Breast epithelium (tissue), 3 donors: ENCODE results near the gene MEIOB.
A peak's percentile ranks its signal among the peaks of the same experiment; 100 is the strongest.

Source experiments
- POLR2A ChIP-seq: fragments of 450-650 bp; IDR thresholded peaks from one replicate; pipeline ENCODE4 v1.6.1; 2016; ENCODE audit warnings: antibody characterized with exemption, mild to moderate bottlenecking, moderate library complexity
- TF ChIP-seq, protein P1 (sequence below), 3 donors: fragments of 450-650 bp; IDR thresholded peaks; one replicate each; pipeline ENCODE4 v1.5.1; 2016 to 2017; ENCODE audit warnings: antibody characterized with exemption in 3 of 3, mild to moderate bottlenecking in 3 of 3, moderate library complexity in 3 of 3

DNA sequence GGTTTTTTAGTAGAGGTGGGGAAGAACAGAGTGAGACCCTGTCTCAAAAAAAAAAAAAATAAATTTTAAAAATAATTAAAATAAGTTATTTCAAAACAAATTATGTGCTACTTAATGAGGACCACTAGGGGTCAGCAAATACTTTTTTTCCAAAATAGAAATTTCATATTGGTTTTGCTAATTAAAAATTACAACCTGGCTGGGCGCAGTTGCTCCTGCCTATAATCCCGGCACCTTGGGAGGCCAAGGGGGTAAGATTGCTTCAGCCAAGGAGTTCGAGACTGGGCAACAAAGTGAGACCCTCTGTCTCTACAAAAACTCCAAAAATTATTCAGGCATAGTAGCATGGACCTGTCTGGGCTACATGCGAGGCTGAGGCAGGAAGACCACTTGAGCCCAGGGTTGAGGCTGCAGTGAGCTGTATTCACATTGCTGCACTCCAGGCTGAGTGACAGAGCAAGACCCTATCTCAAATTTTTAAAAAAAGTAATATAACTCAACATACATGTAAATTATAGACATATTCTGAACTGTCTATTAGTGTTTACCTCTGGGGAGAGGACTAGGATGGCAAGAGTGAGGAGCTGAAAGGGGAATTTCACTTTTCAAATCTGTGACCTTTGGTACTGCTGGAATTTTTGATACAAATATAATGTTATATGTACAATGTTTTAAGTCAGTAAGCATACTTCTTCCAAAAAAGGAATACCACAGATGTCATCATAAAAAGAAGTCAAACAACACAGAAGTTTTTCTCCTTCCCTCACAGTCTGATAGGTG is 8.1 kb downstream of the MEIOB start:
- TF ChIP-seq, protein P1, sequence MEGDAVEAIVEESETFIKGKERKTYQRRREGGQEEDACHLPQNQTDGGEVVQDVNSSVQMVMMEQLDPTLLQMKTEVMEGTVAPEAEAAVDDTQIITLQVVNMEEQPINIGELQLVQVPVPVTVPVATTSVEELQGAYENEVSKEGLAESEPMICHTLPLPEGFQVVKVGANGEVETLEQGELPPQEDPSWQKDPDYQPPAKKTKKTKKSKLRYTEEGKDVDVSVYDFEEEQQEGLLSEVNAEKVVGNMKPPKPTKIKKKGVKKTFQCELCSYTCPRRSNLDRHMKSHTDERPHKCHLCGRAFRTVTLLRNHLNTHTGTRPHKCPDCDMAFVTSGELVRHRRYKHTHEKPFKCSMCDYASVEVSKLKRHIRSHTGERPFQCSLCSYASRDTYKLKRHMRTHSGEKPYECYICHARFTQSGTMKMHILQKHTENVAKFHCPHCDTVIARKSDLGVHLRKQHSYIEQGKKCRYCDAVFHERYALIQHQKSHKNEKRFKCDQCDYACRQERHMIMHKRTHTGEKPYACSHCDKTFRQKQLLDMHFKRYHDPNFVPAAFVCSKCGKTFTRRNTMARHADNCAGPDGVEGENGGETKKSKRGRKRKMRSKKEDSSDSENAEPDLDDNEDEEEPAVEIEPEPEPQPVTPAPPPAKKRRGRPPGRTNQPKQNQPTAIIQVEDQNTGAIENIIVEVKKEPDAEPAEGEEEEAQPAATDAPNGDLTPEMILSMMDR (IDR thresholded peaks at IDR 0.05), result peak in 2 of 3 donors; percentile 39 to 59
- TF ChIP-seq POLR2A, result no peak
